GM18867 (cell line): ENCODE results near the gene SFXN5.

Source experiments
- ATAC-seq: cut with Tn5 transposase; IDR thresholded peaks from one replicate; pipeline ENCODE4 v1.9.1; 2021; ENCODE audit warnings: mild to moderate bottlenecking, moderate library complexity; ENCODE audit not compliant: unreplicated experiment

SFXN5 gene

DNA sequence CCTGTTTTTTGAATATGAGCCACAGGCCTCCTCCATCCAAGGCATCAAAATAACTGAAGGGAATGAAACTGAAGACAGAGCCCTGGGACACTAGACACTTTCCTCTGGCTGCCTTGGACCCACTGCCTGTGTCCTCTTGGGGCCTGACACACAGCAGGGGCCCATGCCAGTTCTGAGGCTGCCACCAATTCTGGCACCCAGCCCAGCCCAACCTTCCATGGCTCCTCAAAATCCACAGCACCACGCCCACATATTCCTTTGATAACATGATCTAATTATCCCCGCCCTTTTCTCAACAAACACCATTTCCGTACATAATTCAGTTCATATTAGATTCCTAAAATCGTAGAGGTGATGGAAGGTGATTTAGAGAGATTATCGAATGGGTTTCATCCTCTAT lies 90.0 kb downstream of the SFXN5 start:
- ATAC-seq = no peak

DNA sequence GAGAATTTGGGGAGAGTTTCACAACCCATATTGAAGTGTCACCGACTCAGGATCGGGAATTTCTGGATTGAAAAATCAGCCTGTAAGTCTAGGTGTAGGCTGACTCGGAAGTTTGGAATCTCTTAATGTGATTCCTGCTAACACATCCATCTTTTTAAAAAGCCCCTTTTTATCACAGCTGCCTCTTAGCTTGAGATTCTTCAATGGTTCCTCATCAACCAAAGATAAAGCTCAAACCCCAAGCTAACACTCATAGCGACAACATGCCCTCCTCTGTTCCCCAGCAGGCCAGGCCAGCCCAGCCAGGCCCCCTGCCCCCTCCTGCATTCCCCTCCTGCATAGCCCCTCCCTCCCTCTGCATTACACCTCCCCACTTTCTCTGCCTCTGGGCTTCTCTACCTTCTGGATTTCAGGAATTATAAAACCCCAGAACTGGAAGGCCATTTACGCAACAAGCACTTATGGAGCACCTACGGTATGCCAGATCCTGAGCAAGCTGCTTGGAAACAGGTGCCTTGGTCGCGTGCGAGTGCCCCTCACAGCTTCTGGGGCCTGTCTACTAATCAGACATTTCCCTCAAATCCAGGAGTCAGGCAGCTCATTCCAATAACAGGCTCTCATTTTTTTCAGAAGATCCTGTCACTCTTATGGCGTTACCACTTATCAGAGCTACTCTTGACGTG lies 90.8 kb downstream of the SFXN5 start:
- ATAC-seq = no peak

DNA sequence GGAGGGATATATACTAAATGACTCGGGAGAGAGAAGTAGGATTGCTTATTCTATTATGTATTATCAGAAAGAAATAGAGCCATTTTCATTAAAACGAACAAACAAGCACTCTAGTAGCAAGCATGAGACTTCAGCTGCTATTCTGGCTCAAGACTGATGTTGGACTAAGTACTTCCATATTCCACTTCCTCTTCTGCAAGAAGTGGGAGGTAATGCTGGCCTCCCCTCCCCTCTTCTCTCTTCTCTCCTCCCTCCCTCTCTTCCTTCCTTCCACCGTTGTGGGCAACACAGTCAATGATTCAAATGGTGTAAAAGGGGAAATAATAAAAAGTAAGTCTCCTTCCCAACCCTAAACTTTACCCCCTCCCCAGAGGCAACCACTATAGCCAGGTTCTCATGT lies 91.6 kb downstream of the SFXN5 start:
- ATAC-seq = no peak

DNA sequence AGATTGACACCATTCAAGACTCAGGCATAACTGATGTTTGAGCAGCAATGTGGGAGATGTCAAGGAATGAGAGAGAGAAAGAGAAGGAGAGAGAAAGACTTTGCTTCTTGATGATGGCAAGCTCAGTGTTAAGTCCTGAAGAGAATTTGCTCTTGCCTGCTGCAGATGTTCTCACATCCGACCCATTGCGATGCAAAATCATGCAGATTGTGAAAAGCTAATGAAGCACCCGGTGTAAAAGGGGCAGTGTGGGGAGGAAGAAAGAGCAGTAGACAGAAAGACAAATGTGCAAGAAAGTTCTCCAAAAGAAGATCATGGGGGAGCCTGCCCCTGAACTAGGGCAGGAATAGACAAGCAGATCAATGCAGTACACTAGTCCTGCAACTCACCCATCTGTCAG lies 96.5 kb downstream of the SFXN5 start:
- ATAC-seq = no peak

DNA sequence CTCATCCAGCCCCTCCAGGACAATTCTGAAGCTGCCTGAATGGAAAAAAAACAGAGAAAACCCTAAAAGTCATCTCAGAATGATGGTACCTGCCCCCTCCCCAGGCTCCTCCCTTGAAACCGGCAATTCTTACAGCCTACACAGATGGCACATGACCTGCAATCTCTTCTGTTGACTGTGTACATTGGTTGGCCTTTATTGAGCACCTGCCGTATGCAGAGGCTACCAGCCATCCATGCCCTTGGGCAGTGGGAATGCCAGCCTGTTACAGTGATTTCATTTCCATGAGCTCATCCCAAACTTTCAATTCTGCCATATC lies 97.1 kb downstream of the SFXN5 start:
- no peak for ATAC-seq

DNA sequence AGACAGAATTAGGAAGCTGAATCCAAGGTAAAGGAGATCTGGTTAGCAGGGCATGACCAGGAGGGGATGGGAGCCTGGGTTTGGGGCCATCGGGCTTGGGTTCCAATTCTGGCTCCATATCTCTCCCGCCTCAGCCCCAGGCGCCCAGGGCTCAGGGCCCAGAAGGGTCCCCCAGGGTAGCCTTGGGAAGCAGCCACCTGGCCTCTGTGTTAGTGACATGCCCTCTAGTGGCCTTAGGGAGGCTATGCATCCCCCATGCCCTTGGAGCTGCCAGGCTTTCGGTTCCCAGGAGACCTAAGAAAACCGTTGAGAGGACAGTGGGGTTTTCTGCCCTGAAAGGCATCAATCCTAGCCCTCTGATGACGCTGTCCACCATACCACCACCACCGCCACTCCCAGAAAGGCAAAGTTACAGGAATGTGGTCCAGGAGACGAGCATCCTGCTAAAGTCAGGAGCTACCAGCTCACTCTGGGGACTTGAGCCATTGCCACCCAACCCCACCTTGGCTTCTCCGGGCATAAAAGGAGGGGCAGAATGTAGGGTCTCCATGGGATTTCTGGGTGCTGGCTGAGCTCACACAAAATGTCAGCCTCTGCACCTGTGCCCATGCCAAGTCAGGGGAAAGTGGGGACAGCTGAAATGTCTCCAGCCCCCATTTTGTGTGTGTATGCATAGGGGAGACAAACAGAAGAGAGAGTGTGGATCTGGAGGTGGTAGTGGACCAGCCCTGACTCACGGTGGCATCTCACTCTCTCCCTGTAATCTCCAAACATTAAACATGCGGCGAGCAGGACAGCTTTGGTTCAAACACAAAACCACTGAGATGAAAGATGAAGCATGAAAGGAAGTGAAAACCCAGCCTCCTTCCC lies 97.7 kb downstream of the SFXN5 start:
- ATAC-seq = peak; percentile 93

DNA sequence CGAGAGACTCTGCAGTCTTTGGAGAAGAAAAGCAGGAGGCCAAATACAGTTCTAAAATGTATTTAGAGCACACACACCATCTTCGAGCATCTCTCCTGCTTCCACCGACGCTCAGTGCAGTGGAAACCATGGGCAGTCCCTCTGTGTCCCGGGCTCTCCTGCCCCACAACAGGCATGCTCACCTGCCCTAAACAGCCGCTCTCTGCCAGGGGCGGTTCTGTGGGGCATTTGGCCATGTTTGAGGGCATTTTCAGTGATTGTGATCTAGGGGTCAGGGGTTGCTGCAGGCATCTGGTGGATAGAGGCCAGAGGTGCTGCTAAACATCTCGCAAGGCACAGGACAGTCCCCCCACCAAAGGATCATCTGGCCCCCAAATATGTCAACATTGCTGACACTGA lies 98.4 kb downstream of the SFXN5 start:
- no peak for ATAC-seq

DNA sequence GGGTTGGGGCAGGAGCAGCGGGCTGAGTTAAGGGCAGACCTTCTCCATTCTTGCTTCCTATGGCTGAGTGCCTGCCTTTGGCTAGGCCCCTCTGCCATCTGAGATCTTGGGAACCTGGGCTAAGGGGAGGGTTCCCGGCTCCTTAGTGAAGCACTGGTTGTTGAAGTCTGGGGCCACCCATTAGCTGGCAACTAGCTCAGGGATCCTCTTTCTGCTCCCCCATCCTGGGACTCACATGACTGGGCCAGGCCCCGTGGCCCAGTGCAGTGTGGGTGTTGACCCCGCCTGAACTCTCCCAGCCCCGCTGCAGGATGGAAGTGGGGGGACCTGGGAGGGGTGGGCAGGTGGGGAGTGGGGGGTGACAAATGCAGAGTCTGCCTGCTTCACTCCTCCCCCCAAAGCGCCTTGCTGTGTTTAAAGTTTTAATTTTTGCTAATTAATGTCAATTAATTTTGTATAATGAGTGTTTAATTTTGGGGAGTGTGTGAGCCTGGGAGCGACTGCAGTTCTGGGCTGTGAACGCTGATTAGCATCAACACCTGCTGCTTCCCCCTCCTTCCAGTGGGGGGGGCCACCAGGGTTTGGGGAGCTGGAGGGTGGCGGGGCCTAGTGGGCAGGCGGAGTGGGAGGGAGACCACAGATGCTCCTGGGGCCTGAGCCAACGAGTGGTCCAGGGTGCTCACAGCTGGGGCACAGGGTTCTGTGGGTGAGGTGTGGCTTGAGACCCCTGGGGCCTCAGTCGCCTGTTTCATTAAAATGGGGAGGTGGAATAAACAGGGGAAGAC lies 99.0 kb downstream of the SFXN5 start:
- no peak for ATAC-seq

DNA sequence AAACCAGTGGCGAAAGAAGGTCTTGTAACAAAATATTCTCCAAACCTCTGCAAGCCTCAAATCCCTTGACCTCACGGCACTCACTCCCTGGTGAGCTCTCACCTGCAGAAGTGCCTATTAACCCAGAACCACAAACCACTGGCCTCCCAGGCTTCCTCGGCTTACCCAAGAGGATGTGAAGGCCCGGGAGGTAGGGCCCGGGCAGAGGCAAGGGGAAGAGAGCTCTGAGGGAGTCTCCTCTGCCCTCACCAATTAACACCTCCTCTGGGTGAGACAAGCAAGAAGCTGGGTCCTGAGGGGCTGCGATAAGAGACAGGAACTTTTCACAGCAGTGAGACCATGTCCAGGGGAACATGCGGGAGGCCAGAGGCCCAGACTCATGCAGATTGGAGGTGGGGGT lies 100.5 kb downstream of the SFXN5 start:
- ATAC-seq = no peak

DNA sequence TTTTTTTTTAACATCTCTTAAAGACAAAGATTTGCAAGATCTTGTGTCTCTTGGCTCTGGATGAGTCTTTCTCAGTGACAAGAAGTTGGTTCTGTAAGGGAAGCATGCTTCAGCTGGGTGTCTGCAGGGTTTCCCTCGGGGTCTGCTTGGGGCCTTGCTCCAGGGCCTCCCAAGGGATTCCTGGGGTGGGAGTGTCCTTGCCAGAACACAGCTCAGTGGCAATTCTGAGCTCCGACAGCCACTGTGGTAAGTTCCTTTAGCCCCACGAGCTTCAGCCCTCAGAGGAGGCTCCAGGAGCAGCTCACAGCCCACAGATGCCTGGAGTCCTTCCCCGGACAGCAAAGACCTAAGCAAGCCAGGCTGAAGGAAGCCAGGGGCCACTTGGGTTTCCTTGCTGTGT lies 101.8 kb downstream of the SFXN5 start:
- ATAC-seq = no peak

DNA sequence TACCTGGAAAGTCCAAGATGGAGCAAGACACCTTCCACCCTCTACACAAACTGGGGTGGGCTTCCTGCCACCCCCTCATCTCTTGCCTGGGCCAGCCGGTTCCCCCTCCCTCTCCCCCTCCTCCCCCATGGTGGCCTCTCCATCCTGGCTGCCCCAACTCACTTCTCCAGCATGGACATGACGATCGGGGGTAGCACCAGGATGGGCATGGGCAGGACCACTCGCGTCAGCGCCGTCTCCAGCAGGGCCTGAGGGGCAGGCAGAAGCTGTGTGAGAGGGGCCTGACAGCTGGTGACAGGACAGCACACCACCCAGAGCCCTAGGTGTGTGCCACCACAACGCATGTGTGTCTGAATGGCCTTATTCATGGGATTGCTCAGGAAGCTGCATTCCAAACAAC lies 103.2 kb downstream of the SFXN5 start:
- ATAC-seq = no peak

DNA sequence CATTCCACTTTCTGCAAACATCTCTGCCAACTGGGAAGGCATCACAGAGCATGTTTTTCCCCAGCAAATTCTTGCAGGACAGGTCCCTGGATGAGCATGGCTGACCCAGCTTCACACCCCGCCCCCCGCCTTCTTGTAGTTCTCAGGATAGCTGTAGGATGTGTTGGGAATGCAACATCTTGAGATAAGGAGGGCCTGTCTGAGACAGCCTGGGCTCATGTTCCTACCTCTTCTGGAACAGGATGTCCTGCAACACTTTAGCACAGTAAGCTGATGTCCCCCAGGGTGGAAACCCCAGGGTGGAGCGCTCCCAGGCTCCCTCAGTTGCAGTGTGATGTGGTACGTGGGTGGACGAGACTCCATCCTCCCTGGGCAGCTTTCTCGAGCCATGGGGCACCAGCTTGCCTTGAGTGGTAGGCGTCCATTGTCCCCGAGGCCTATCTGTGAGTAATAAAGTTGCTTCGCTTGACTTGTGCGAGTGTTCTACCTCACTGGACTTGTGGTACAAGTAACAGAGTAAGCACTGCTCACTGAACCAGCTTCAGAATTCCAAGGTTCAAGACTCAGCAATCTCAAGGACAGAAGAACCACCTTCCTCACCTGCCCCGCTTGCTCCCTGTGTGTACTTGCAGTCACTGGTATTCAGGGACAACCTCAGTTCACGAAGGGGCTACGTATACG lies 105.6 kb downstream of the SFXN5 start:
- ATAC-seq = no peak

DNA sequence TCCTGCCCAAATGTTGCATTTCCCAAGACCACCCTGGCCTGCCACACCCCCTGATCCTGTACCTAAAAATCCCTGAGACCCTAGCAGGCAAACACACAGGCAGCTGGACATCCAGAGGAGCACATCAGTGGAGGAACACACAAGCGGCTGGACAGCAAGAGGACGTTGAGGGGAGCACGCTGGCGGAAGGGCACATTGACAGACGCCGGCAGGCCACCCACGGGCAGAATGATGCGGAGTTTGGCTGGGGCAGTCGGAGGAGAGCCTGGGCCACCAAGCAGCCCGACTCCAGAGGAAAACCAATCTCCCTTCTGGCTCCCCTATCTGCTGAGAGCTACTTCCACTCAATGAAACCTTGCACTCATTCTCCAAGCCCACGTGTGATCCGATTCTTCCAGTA lies 106.5 kb downstream of the SFXN5 start:
- no peak for ATAC-seq

DNA sequence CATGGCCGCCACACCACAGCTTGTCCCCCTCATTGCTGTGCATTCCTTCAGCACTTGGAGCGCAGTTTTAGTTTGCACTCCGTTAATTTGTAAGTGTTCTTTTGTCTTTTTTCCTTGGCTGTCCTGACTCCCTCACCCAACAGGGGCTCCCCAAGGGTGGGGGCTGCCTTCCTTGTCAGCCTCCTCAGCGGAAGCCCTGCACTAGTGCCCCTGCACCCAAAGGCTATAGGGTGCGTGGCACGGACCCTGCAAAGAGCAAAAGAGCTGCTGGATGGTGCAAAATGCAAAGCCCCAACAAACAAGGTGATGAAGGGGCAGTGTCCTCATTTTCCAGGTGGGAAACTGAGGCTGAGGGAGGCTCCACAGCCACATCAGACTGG lies 107.4 kb downstream of the SFXN5 start:
- ATAC-seq = no peak

DNA sequence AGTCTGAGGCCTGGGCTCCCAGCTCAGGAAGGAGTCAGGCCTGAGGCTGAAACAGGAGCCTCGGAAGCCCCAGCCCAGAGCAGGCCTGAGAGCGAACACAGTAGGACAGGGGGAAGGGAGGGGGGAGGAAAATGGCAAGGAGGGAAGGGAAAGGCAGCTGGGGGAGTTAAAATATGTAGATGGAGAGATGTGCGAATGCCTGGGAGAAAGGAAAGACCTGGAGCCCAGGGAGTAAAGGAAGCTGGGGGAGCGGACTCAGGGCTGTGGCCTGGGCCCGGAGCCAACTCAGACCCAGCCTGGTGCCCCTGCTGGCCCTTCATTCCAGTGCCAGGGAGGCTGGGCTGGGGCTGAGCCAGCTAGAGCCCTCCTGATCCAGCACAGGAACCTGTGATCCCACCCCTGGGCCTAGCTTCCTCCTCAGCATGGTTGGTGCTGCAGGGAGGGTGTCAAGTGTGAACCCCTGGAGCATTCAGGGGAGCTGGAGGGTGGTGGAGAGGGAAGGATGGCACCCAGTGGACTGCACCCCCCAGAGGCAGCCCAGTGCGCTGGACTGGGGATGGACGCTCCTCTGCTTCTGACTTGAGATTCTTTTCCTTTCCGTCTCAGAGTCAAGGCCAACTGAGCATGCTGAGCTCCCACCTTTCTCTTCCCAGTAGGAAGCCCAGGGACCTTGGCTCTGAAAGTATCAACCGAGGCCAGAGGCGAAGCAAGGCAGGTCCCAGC lies 107.9 kb downstream of the SFXN5 start:
- ATAC-seq = no peak

DNA sequence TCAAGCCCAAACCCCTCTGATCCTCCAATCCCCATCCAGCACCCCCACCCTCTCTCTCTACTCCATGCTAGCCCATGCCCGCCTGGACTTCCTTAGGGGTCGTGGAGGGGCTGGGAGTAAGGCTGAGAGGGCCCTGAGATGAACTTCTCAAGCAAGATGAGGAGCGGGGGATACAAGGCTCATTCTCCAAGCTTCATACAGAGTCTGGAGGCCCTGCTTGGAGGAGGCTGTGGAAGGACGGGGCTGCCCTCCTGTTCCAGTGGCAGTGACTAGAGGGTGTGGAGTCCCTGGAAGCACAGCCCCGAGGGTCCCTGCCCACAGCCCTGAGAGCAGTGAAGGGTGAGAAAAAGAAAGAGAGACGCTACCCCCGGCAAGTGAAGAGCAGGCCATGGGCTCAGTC lies 108.6 kb downstream of the SFXN5 start:
- no peak for ATAC-seq

DNA sequence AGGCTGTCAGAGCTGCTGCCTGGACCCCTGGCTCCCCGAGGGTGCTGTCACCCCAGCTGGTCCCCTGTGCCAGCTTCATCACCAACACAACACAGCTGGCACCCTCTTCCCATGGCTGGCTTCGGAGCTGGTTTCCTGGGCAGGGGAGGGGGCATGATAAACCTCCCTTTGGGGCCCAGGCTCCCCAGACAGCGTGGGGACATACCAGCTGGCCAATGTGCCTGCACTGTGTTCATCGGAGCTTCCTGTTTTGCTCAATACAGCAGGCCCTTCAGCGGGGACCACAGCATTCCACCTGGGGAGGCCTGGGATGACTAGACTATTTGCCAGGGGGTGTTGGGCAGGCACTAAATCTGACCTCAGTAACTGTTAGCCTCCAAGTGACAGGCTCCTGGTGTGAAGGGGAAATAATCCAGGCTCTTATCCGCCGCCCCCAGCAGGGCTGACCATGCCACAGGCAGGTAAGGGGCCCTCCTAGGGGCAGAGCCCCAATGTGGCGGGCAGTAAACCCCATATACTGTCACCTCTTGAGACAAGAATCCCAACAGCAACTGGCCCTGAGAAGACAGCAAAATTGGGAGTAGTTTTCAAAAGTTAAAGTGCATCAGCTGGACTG lies 109.6 kb downstream of the SFXN5 start:
- ATAC-seq = no peak

DNA sequence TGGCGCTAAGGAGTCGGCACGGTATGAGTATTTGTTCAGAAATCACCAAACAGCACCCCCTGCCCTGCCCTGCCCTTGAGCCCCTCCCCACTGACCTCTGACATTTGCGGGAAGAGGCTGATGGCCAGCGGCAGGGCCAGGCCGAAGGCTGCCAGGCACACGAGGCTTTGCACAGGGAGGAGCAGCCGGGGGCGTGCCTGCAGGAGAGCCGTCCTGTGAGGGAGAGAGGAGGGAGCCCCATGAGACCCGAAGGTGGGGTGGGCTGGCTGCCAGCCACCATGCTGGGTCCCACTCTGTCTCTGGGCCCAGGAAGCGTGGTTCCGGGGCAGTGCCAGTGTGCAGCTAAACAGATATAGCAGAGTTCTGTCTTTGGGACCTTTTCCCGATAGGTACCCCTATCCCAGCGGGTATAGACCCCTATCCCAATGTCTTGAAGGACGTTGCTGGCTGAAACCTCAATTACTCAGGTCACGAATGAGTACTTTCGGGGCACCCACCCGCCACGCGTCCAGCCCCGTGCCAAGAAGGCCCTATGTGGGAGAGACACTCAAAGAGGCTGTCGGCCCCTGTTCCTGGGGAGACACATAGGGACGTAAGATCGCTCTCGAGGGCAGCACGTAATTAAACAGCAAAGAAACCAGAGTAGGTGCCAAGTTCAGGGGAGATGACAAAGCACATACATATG lies 110.3 kb downstream of the SFXN5 start:
- ATAC-seq = no peak
